ENCODE measurements around the gene CAPZA1. TPM values are rescaled to one million over a fixed set of nuclear protein-coding genes. Genes with fewer than 3 reads are reported as not detected.

The CAPZA1 gene
- total and polyA plus RNA-seq, 10 donors, result 105 to 354 (median 196) TPM

DNA sequence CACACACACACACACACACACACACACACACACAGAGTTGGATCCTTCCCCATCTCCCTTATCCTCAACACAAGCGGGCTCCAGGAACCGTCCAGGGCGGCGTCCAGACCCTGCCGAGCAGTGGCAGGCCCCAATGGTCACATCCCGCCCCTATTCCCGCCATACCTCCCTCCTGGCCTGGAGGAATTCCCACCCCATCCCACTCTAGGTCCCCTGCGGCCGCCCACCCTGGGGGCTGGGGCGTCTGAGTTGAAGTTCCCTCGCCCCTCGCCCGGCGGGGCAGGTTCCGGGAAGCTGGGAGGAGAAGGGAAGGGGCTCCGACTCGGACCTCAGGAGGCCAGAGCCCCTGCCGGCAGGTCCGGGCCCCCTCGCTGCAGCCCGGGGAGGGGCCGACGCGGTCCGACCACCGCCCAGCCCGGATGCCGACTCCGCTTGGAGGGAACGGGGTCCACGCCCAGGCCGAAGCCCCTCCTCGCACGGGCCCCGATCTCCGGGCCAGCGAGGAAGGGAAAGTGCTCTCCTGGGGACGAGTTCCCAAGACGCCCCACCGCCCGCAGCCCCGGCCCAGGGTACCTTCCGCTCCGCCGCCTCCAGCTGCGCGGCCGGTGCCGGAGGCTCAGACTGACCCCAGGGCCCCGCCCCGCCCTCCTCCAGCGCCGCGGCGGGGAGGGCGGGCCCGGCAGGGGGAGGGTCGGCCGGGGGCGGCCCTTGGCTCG is 87.0 kb downstream of the CAPZA1 start, which contains the start of gene RHOC:
RHOC (minus strand) TSS at position 623 of the 716 bp plus-strand sequence. CDS start 3,328 bp downstream, outside the sequence.
- H3K4me1 ChIP-seq, result peaks cover 38 to 63% (median 57%) of the 10 kb centered on the region in 6 donors
- peaks cover 0 to 5% (median 0%) of the 10 kb centered on the region in 7 donors for H3K27me3 ChIP-seq (replicated peaks in 1 of 7)
- DNase-seq, result peak; percentile 93
- 4 to 27% (median 10%) methylated on average over 7 to 61 of the region's 61 CpGs for WGBS, 5 donors
- H3K4me3 ChIP-seq, result peak within 1 kb of the TSS; percentile 41 to 92 (median 72)
- H3K27ac ChIP-seq, result peak within 1 kb of the TSS; percentile 76 to 97 (median 94)
- H3K36me3 ChIP-seq, result peaks cover 0 to 25% (median 8%) of the 10 kb centered on the region in 6 donors
- no peaks in the 10 kb centered on the region for H3K9me3 ChIP-seq
- intact Hi-C loops (cut with DNase I; ENCODE audit: low total_unique reads), result loop anchor here (5.0 kb wide), 2 partner anchors 199 to 314 kb away; partner anchors contain the start of gene WNT2B
- TF ChIP-seq POLR2AphosphoS5 (IDR thresholded peaks at IDR 0.05) (peak; percentile 85 to 91 (median 90)), POLR2A (IDR thresholded peaks at IDR 0.05) (peak in 1 of 3 donors; percentile 69)
- TF ChIP-seq, protein P1, sequence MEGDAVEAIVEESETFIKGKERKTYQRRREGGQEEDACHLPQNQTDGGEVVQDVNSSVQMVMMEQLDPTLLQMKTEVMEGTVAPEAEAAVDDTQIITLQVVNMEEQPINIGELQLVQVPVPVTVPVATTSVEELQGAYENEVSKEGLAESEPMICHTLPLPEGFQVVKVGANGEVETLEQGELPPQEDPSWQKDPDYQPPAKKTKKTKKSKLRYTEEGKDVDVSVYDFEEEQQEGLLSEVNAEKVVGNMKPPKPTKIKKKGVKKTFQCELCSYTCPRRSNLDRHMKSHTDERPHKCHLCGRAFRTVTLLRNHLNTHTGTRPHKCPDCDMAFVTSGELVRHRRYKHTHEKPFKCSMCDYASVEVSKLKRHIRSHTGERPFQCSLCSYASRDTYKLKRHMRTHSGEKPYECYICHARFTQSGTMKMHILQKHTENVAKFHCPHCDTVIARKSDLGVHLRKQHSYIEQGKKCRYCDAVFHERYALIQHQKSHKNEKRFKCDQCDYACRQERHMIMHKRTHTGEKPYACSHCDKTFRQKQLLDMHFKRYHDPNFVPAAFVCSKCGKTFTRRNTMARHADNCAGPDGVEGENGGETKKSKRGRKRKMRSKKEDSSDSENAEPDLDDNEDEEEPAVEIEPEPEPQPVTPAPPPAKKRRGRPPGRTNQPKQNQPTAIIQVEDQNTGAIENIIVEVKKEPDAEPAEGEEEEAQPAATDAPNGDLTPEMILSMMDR (IDR thresholded peaks at IDR 0.05 in 8 of 11, conservative IDR thresholded peaks at IDR 0.05 in 3 of 11), result no peak

- Histone ChIP-seq H3K27me3 (replicated peaks in 1 of 7) (peaks cover 0 to 5% (median 0%) of the 10 kb centered on the region in 7 donors), H3K36me3 (peaks cover 0 to 18% (median 5%) of the 10 kb centered on the region in 6 donors), H3K4me1 (peaks cover 31 to 55% (median 49%) of the 10 kb centered on the region in 6 donors), H3K9me3 (no peaks in the 10 kb centered on the region), H3K4me3 (peak overlapping the region; percentile 41 to 92 (median 72)), H3K27ac (peak overlapping the region; percentile 76 to 97 (median 94))
- TF ChIP-seq POLR2AphosphoS5 (IDR thresholded peaks at IDR 0.05) (peak in 2 of 3 donors; percentile 55 to 57), POLR2A (IDR thresholded peaks at IDR 0.05) (no peak)
- TF ChIP-seq, protein P1 (IDR thresholded peaks at IDR 0.05 in 8 of 11, conservative IDR thresholded peaks at IDR 0.05 in 3 of 11), result peak; percentile 68 to 94 (median 91)
- peak; percentile 94 for DNase-seq
- intact Hi-C loops (cut with DNase I; ENCODE audit: low total_unique reads), result loop anchor here (5.0 kb wide), 2 partner anchors 200 to 315 kb away; partner anchors contain the start of gene WNT2B
- 7 to 34% (median 13%) methylated on average over 12 to 42 of the region's 42 CpGs for WGBS, 5 donors
These were observed 87.8 kb downstream of the CAPZA1 start for GRCh38 chr1:112707221-112708001.

GRCh38 chr1:112708002-112708448 is 88.4 kb downstream of the CAPZA1 start:
- Histone ChIP-seq H3K27ac (peak overlapping the region in 3 of 8 donors; percentile 95 to 97 (median 96)), H3K27me3 (replicated peaks in 1 of 7) (peaks cover 0 to 5% (median 0%) of the 10 kb centered on the region in 7 donors), H3K4me1 (peaks cover 24 to 49% (median 43%) of the 10 kb centered on the region in 6 donors), H3K36me3 (peaks cover 0 to 12% (median under 1%) of the 10 kb centered on the region in 6 donors), H3K4me3 (no peak overlapping the region), H3K9me3 (no peaks in the 10 kb centered on the region)
- WGBS, 5 donors, result 76 to 85% (median 80%) methylated on average over 6 of the region's 6 CpGs
- intact Hi-C loops (cut with DNase I; ENCODE audit: low total_unique reads), result loop anchor here (5.0 kb wide), 2 partner anchors 201 to 316 kb away; partner anchors contain the start of gene WNT2B
- peak; percentile 71 for DNase-seq
- TF ChIP-seq, protein P1 (IDR thresholded peaks at IDR 0.05 in 8 of 11, conservative IDR thresholded peaks at IDR 0.05 in 3 of 11), result no peak
- TF ChIP-seq POLR2AphosphoS5 (IDR thresholded peaks at IDR 0.05) (no peak), POLR2A (IDR thresholded peaks at IDR 0.05) (no peak)
